Peyer's patch (tissue), 4 donors: ENCODE measurements around the gene MYMX.

ENCODE experiments used
- POLR2A ChIP-seq, 2 donors: fragments of 450-650 bp; IDR thresholded peaks; one replicate each; pipeline ENCODE4 v1.5.1; 2017; ENCODE audit warnings: antibody characterized with exemption in 2 of 2, mild to moderate bottlenecking in 2 of 2, moderate library complexity in 2 of 2
- TF ChIP-seq, protein P1 (sequence below), 6 experiments: fragments of 450-650 bp in 4 of 6; fragments of 200-600 bp in 2 of 6; sonication (generic) in 1 of 6; IDR thresholded peaks; one replicate each; pipeline ENCODE4 v1.5.1; 2017 to 2019; ENCODE audit warnings: antibody characterized with exemption in 6 of 6, mild to moderate bottlenecking in 3 of 6, moderate library complexity in 1 of 6

DNA sequence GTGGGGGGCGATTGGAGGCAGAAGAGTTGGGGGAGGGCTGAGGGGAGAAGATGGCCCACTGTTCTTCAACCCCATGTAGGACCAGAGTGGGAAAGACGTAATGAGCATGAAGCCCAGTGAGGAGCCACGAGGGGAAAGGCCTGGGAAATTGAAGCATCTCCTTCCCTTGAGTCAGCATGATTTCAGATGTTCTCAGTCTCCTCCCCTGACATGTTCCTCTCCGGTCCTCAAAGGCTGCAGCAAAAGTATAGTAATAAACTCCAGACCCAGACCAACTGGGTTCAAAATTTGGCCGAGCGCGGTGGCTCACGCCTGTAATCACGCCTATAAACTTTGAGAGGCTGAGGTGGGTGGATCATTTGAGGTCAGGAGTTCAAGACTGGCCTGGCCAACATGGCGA lies 50.5 kb downstream of the MYMX start:
- TF ChIP-seq, protein P1, sequence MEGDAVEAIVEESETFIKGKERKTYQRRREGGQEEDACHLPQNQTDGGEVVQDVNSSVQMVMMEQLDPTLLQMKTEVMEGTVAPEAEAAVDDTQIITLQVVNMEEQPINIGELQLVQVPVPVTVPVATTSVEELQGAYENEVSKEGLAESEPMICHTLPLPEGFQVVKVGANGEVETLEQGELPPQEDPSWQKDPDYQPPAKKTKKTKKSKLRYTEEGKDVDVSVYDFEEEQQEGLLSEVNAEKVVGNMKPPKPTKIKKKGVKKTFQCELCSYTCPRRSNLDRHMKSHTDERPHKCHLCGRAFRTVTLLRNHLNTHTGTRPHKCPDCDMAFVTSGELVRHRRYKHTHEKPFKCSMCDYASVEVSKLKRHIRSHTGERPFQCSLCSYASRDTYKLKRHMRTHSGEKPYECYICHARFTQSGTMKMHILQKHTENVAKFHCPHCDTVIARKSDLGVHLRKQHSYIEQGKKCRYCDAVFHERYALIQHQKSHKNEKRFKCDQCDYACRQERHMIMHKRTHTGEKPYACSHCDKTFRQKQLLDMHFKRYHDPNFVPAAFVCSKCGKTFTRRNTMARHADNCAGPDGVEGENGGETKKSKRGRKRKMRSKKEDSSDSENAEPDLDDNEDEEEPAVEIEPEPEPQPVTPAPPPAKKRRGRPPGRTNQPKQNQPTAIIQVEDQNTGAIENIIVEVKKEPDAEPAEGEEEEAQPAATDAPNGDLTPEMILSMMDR (IDR thresholded peaks at IDR 0.05), result no peak
- no peak for TF ChIP-seq POLR2A (IDR thresholded peaks at IDR 0.05)
